Measurements from ENCODE around the gene DNLZ.

The DNLZ gene

GRCh38 chr9:136309806-136310220 is 53.7 kb downstream of the DNLZ start:
- H3K4me3 ChIP-seq (ENCODE audit: insufficient read depth, low read length, poor library complexity, severe bottlenecking), result no peak overlapping the region
- 0 out of 2 replicates have a peak, but pooled peaks cover 6% of the 10 kb centered on the region for H3F3A ChIP-seq (ENCODE audit: insufficient read depth)
- H4K20me1 ChIP-seq (ENCODE audit: low read depth, low read length), result no peaks in the 10 kb centered on the region
- H2AFZ ChIP-seq (ENCODE audit: low read depth, low read length, severe bottlenecking), result no peak overlapping the region
- H3K9me2 ChIP-seq (replicated peaks; ENCODE audit: insufficient read depth, low read length), result no peaks in the 10 kb centered on the region
- H3K9me3 ChIP-seq (ENCODE audit: insufficient read depth, low read length), result peaks cover 16% of the 10 kb centered on the region; the same call in 1 of the 2 replicates
- no peak overlapping the region for H3K9ac ChIP-seq (ENCODE audit: low read length)
- H3K36me3 ChIP-seq (ENCODE audit: low read length), result no peaks in the 10 kb centered on the region
- no peak for TF ChIP-seq EZH2phosphoT487 (conservative IDR thresholded peaks at IDR 0.05; ENCODE audit: low read length)
- no peaks in the 10 kb centered on the region for H3K27me3 ChIP-seq (ENCODE audit: low read length)
- H3K27ac ChIP-seq (ENCODE audit: low read depth, low read length), result no peak overlapping the region
- no peaks in the 10 kb centered on the region for H3K79me2 ChIP-seq (ENCODE audit: insufficient read depth, low read length)
- H3K4me2 ChIP-seq (ENCODE audit: low read depth, low read length, poor library complexity, severe bottlenecking), result no peak overlapping the region
